ENCODE results near the gene CACNA2D3. TPM values are rescaled to one million over a fixed set of nuclear protein-coding genes. Genes with fewer than 3 reads are reported as not detected.
"Not testable (repeated sequence)": the region's sequence is repeated elsewhere in the genome, so short reads cannot be mapped to it uniquely, and the experiment has no call there.

CACNA2D3 gene
- total RNA-seq, 6 experiments from 2014 or later, result 0.14 to 0.23 (median 0.19) TPM; not detected in 2

DNA sequence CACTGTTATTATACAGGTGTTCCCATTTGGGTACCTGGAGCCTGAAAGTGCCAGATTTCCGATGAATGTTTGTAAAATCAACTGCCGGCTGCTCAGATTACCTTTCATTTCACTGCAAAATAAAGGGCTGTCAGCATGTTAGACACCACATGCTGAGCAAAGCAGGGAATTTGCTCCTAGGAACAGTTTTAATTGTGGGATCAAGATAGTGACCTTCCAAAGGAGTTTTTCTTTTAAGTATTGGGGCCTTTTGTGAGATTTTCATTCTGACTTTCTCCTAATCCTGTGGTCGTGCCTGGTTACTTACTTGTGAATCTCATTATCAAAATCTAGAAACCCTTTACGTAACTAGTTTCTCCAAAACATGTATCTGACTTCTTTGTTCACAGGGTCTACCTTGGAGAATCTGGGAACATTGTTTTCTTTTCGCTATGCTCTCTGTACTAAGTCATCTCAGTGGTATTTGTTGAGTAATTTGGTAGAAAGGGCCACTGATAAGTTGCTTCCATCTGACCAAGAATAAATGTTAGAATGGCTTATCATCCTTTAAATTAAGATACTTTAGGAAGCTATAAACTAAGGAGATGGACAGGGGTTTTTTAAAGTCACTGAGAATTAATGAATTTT is 846.3 kb downstream of the CACNA2D3 start:
- H3K4me1 Mint-ChIP-seq (ENCODE audit: low read depth), result peaks cover 76% of the 10 kb centered on the region
- peak overlapping the region; percentile 76 for H3K27ac Mint-ChIP-seq
- no peaks in the 10 kb centered on the region for H3K36me3 Mint-ChIP-seq (ENCODE audit: low read depth)
- no peaks in the 10 kb centered on the region for H3K9me3 Mint-ChIP-seq
- TF ChIP-seq, protein P1, sequence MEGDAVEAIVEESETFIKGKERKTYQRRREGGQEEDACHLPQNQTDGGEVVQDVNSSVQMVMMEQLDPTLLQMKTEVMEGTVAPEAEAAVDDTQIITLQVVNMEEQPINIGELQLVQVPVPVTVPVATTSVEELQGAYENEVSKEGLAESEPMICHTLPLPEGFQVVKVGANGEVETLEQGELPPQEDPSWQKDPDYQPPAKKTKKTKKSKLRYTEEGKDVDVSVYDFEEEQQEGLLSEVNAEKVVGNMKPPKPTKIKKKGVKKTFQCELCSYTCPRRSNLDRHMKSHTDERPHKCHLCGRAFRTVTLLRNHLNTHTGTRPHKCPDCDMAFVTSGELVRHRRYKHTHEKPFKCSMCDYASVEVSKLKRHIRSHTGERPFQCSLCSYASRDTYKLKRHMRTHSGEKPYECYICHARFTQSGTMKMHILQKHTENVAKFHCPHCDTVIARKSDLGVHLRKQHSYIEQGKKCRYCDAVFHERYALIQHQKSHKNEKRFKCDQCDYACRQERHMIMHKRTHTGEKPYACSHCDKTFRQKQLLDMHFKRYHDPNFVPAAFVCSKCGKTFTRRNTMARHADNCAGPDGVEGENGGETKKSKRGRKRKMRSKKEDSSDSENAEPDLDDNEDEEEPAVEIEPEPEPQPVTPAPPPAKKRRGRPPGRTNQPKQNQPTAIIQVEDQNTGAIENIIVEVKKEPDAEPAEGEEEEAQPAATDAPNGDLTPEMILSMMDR (IDR thresholded peaks at IDR 0.05), result no peak
- peak; percentile 61 for DNase-seq
- peak overlapping the region; percentile 63 for H3K4me3 Mint-ChIP-seq
- H3K27me3 Mint-ChIP-seq (ENCODE audit: insufficient read depth), result no peaks in the 10 kb centered on the region

DNA sequence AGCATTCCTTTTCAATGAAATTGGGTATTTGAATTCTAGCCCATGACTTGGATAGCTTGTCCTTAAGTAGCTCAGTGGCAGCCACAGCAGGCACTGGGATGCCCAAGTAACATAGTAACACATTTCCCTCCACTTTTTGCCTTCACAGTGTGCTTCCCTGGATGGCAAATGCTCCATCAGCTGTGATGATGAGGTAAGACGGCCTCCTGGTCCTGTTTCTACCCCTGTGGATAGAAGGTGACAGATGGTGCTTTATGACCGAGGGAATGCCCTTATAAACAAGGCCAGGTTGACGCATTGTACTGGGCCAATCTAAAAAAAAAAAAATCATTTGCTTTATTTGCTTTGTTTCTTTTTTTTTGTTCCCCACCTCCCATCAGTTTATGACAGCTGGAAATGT is 847.3 kb downstream of the CACNA2D3 start:
- Mint-ChIP-seq H3K27ac (peak overlapping the region; percentile 69), H3K36me3 (ENCODE audit: low read depth) (no peaks in the 10 kb centered on the region), H3K4me3 (no peak overlapping the region), H3K9me3 (no peaks in the 10 kb centered on the region), H3K4me1 (ENCODE audit: low read depth) (peaks cover 68% of the 10 kb centered on the region), H3K27me3 (ENCODE audit: insufficient read depth) (no peaks in the 10 kb centered on the region)
- DNase-seq, result no peak
- TF ChIP-seq, protein P1 (IDR thresholded peaks at IDR 0.05), result no peak

DNA sequence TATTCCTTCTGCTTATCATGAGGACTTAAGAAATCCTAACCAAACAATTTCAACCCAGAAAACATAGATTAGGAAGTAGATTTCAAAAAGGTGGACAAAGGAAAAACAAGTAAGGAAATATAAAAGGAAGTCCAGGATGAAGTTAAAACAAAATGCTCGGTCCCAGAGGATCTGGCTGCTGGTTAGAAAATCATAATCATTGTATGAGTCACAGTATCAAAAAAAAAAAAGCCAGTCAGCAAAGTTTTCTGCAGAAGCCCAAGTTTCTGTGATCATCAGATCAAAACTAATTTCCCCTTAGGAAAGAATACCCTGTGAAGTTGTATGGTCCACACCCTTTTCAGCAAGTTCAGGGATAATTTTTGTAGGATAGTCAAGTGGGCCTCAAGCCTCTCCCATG is 848.5 kb downstream of the CACNA2D3 start:
- no peaks in the 10 kb centered on the region for H3K9me3 Mint-ChIP-seq
- H3K36me3 Mint-ChIP-seq (ENCODE audit: low read depth), result no peaks in the 10 kb centered on the region
- TF ChIP-seq, protein P1 (IDR thresholded peaks at IDR 0.05), result no peak
- H3K27me3 Mint-ChIP-seq (ENCODE audit: insufficient read depth), result no peaks in the 10 kb centered on the region
- peak overlapping the region; percentile 32 for H3K27ac Mint-ChIP-seq
- H3K4me1 Mint-ChIP-seq (ENCODE audit: low read depth), result peaks cover 55% of the 10 kb centered on the region
- no peak overlapping the region for H3K4me3 Mint-ChIP-seq
- DNase-seq, result no peak

DNA sequence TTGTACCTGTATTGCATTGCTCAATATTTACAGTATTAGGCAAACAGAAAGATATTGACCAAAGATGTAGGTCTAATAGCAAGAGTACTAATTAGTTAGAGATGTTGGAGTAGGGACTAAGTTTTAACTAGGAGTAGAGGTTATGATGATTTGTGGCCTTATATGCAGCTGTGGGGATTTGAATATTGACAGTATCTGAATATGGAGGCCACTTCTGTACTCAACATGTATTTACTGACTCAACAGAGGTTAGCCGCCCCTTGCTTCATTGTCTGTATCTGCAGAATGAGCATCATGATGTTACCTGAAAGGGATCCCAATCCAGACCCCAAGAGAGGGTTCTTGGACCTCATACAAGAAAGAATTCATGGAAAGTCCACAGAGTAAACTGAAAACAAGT is 855.1 kb downstream of the CACNA2D3 start:
- DNase-seq, result no peak
- no peak overlapping the region for H3K27ac Mint-ChIP-seq
- H3K4me3 Mint-ChIP-seq, result no peak overlapping the region
- no peaks in the 10 kb centered on the region for H3K36me3 Mint-ChIP-seq (ENCODE audit: low read depth)
- peaks cover 1% of the 10 kb centered on the region; the same call in 1 of the 2 replicates for H3K27me3 Mint-ChIP-seq (ENCODE audit: insufficient read depth)
- H3K9me3 Mint-ChIP-seq, result no peaks in the 10 kb centered on the region
- H3K4me1 Mint-ChIP-seq (ENCODE audit: low read depth), result peaks cover 13% of the 10 kb centered on the region; the same call in 1 of the 2 replicates
- TF ChIP-seq, protein P1 (IDR thresholded peaks at IDR 0.05), result no peak

DNA sequence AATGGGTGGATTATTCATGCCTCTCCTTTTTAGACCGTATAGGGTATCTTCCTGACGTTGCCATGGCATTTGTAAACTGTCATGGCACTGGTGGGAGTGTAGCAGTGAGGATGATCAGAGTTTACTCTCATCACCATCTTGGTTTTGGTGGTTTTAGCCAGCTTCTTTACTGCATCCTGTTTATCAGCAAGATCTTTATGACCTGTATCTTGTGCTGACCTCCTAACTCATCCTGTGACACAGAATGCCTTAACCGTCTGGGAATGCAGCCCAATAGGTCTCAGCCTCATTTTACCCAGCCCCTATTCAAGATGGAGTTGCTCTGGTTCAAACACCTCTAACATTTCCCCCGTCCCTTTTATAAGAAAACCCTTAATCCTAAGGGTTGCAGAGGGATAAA is 855.6 kb downstream of the CACNA2D3 start:
- H3K36me3 Mint-ChIP-seq (ENCODE audit: low read depth); H3K9me3 Mint-ChIP-seq; H3K4me3 Mint-ChIP-seq; H3K27me3 Mint-ChIP-seq (ENCODE audit: insufficient read depth); H3K27ac Mint-ChIP-seq; DNase-seq: not testable (repeated sequence)
- peaks cover 13% of the 10 kb centered on the region; the same call in 1 of the 2 replicates for H3K4me1 Mint-ChIP-seq (ENCODE audit: low read depth)

DNA sequence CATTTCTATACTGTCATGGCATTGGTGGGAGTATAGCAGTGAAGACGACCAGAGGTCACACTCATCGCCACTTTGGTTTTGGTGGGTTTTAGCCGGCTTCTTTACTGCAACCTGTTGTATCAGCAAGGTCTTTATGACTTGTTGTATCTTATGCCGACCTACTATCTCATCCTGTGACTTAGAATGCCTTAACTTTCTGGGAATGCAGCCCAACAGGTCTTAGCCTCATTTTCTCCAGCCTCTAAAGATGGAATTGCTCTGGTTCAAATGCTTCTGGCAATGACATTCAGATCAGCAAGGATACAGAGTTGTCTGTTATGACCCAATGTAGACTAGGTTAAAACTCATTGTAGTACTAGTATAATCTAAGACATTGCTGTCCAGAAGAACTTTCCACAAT is 860.5 kb downstream of the CACNA2D3 start:
- H3K9me3 Mint-ChIP-seq, result no peaks in the 10 kb centered on the region
- TF ChIP-seq, protein P1 (IDR thresholded peaks at IDR 0.05), result no peak
- DNase-seq, result no peak
- H3K4me3 Mint-ChIP-seq, result no peak overlapping the region
- H3K4me1 Mint-ChIP-seq (ENCODE audit: low read depth), result peaks cover 13% of the 10 kb centered on the region
- no peak overlapping the region for H3K27ac Mint-ChIP-seq
- H3K27me3 Mint-ChIP-seq (ENCODE audit: insufficient read depth), result no peaks in the 10 kb centered on the region
- no peaks in the 10 kb centered on the region for H3K36me3 Mint-ChIP-seq (ENCODE audit: low read depth)
